Left ventricle myocardium inferior (tissue), 1 donor: ENCODE measurements around the gene ECEL1. TPM values are rescaled to one million over a fixed set of nuclear protein-coding genes. Genes with fewer than 3 reads are reported as not detected.
"Not testable (repeated sequence)": the region's sequence is repeated elsewhere in the genome, so short reads cannot be mapped to it uniquely, and the experiment has no call there.

ENCODE experiments used
- DNase-seq: peaks from one replicate; pipeline ENCODE4 v3.0.0-alpha.2; 2020
- H3K27ac ChIP-seq: fragments of 200-600 bp; replicated peaks from 2 replicates; pipeline ENCODE4 v1.8.0; 2021
- H3K27me3 ChIP-seq: fragments of 200-600 bp; 2 replicates; pipeline ENCODE4 v1.8.0; 2021; ENCODE audit warnings: low read depth
- H3K36me3 ChIP-seq: fragments of 200-600 bp; 2 replicates; pipeline ENCODE4 v1.8.0; 2021
- H3K4me1 ChIP-seq: fragments of 200-600 bp; 2 replicates; pipeline ENCODE4 v1.8.0; 2021
- H3K4me3 ChIP-seq: fragments of 200-600 bp; 2 replicates; pipeline ENCODE4 v1.8.0; 2021; ENCODE audit warnings: mild to moderate bottlenecking, moderate library complexity
- H3K9me3 ChIP-seq: fragments of 200-600 bp; replicated peaks from 2 replicates; pipeline ENCODE4 v1.8.0; 2021
- intact Hi-C: fragments of 100-400 bp; cut with micrococcal nuclease; formaldehyde crosslinking; loops from one replicate; pipeline ENCODE4 v1.11.0; 2022
- total RNA-seq: library from RNA; stranded (reverse); fragmentation: NEBNext Ultra II Directional; extraction: Animal tissue kit (Norgen Biotek cat#: 25700); gene quantifications from one replicate; pipeline ENCODE4 v1.2.1, GENCODE V29; 2021
- TF ChIP-seq, protein P1 (sequence below): fragments of 200-600 bp; IDR thresholded peaks from 2 replicates; pipeline ENCODE4 v1.8.0; 2021; ENCODE audit warnings: antibody characterized with exemption, mild to moderate bottlenecking, borderline replicate concordance
- donor health status: DM: no; HTN: yes; CAD: no; lungs with severe emphysema.

ECEL1 gene
- total RNA-seq, 1 donor from 2014 or later, result not detected

DNA sequence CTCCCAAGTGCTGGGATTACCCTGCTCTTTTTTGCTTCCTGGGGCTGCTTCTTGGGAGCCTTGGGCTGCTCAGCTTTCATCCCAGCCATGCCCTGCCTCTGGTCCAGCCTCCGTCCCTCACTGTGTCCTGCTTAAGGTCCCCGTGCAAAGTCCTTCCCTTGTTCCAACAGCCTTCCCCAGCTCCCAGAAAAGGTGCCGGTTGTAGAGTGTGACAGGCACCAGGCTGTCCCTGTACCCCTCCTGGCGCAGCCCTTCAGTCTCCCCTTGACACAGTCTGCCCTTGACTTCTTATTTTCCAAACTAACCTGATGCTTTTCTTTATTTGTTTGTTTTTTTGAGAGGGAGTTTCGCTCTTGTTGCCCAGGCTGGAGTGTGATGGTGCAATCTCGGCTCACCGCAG is 51.8 kb downstream of the ECEL1 start:
- no peaks in the 10 kb centered on the region for H3K9me3 ChIP-seq
- TF ChIP-seq, protein P1, sequence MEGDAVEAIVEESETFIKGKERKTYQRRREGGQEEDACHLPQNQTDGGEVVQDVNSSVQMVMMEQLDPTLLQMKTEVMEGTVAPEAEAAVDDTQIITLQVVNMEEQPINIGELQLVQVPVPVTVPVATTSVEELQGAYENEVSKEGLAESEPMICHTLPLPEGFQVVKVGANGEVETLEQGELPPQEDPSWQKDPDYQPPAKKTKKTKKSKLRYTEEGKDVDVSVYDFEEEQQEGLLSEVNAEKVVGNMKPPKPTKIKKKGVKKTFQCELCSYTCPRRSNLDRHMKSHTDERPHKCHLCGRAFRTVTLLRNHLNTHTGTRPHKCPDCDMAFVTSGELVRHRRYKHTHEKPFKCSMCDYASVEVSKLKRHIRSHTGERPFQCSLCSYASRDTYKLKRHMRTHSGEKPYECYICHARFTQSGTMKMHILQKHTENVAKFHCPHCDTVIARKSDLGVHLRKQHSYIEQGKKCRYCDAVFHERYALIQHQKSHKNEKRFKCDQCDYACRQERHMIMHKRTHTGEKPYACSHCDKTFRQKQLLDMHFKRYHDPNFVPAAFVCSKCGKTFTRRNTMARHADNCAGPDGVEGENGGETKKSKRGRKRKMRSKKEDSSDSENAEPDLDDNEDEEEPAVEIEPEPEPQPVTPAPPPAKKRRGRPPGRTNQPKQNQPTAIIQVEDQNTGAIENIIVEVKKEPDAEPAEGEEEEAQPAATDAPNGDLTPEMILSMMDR, result no peak
- intact Hi-C loops, result loop anchor here (10.0 kb wide), 1 partner anchor 531 kb away; no protein-coding TSS in a partner anchor
- H3K36me3 ChIP-seq, result no peaks in the 10 kb centered on the region
- no peak overlapping the region for H3K27ac ChIP-seq
- H3K4me3 ChIP-seq, result no peak overlapping the region
- DNase-seq, result no peak
- peaks cover 26% of the 10 kb centered on the region for H3K27me3 ChIP-seq
- H3K4me1 ChIP-seq, result peaks cover 2% of the 10 kb centered on the region

DNA sequence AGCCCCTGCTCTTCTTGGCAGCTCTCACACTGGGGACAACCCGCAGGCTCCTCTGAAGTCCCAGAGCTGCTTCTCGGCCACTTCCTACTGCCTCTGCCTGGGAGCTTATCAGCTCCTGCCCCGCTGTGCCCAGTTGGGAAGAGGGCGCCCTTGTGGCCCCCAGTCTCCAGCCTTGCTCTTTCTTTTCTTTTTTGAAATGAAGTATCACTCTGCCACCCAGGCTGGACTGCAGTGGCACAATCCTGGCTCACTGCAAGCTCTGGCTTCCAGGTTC is 52.3 kb downstream of the ECEL1 start:
- Histone ChIP-seq H3K4me1 (no peaks in the 10 kb centered on the region), H3K9me3 (no peaks in the 10 kb centered on the region), H3K27me3 (peaks cover 28% of the 10 kb centered on the region), H3K27ac (no peak overlapping the region), H3K36me3 (no peaks in the 10 kb centered on the region), H3K4me3 (no peak overlapping the region)
- intact Hi-C loops, result loop anchor here (10.0 kb wide), 1 partner anchor 531 kb away; no protein-coding TSS in a partner anchor
- no peak for DNase-seq
- TF ChIP-seq, protein P1, result no peak

DNA sequence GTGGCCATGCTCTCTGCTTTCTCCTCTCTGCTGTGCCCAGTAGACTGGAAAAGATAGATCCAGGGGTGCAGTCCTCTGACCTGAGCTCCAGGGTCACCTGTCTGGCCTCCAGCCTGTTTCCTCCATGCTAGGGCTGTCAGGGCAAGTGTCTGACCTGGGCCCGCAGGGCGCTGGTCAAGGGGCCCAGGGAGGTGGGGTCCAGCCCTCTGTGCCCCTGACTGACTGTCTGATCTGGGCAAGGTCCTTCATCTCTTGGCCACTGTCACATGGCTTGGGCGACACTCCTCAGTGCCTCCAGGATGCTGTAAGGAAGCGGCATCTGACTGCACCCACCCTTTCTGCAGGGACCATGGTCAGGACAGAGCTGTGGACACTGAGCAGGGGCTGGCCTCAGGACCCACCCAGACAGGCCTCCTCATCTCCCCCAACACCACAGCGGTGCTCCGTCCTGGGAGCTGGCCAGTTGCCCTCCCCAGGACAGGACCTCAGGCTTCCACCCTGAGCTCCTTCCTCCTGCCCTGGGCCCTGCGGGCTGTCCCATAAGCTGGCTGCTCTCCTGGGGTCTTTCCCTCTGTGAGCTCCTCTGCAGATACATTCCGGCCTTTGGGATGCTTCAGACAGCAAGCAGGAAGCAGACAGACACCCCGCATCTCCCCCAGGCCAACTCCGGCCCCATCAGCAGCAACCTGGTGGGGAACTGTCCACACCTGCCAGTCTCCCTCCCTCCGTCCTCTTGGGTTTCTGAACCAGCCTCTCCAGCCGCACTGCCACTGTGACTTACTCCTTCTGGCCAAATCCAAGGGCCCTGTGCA is 52.9 kb downstream of the ECEL1 start:
- Histone ChIP-seq H3K36me3 (no peaks in the 10 kb centered on the region), H3K4me3 (no peak overlapping the region), H3K27me3 (peaks cover 31% of the 10 kb centered on the region), H3K4me1 (no peaks in the 10 kb centered on the region), H3K27ac (no peak overlapping the region), H3K9me3 (no peaks in the 10 kb centered on the region)
- TF ChIP-seq, protein P1, result no peak
- intact Hi-C loops, result loop anchor here (10.0 kb wide), 1 partner anchor 530 kb away; no protein-coding TSS in a partner anchor
- no peak for DNase-seq

DNA sequence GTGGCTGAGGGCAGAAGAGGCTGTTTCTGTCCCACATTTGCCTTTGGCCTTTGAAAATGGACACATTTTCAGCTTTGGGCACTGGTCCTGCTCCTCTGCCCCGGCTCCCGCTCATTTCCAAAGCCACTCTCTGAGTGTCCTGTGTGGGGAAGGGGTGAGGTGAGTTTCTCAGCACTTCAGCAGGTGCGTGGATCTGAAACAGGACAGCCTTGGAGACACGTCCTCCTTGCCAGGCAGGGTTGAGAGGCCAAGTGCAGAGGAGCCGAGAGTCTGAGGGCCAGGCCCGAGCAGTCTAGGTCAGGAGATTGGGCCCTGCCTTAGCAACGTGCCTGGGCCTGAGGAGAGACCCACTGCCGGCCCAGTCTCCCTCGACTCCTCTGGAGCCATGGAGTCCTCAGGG is 53.5 kb downstream of the ECEL1 start:
- no peak overlapping the region for H3K27ac ChIP-seq
- H3K4me1 ChIP-seq, result no peaks in the 10 kb centered on the region
- no peak for DNase-seq
- no peak overlapping the region for H3K4me3 ChIP-seq
- peaks cover 33% of the 10 kb centered on the region for H3K27me3 ChIP-seq
- TF ChIP-seq, protein P1, result no peak
- H3K36me3 ChIP-seq, result no peaks in the 10 kb centered on the region
- intact Hi-C loops, result loop anchor here (10.0 kb wide), 1 partner anchor 529 kb away; no protein-coding TSS in a partner anchor
- no peaks in the 10 kb centered on the region for H3K9me3 ChIP-seq

DNA sequence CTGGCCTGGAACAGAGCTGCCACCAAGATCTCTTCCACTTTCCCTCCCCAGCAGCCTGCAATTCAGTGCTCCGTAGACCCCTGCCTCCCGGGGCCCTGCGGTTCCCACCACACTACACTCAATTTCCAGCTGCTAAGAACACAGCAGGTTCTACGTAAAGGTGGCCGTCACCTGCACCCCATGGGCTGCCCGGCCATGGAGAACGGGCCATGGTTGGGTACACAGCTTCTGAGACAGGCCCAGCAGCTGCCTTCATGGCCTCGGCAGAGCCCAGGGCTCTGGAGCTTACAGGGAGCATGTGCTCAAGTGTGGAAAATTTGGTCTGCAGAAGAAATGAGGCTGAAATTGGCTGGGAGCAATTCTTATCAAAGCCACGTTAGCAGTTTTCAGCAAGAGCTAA is 54.0 kb downstream of the ECEL1 start:
- not testable (repeated sequence) for H3K9me3 ChIP-seq, H3K36me3 ChIP-seq, H3K4me3 ChIP-seq, DNase-seq, H3K4me1 ChIP-seq, H3K27ac ChIP-seq
- peaks cover 34% of the 10 kb centered on the region for H3K27me3 ChIP-seq
- intact Hi-C loops, result loop anchor here (10.0 kb wide), 1 partner anchor 529 kb away; no protein-coding TSS in a partner anchor

DNA sequence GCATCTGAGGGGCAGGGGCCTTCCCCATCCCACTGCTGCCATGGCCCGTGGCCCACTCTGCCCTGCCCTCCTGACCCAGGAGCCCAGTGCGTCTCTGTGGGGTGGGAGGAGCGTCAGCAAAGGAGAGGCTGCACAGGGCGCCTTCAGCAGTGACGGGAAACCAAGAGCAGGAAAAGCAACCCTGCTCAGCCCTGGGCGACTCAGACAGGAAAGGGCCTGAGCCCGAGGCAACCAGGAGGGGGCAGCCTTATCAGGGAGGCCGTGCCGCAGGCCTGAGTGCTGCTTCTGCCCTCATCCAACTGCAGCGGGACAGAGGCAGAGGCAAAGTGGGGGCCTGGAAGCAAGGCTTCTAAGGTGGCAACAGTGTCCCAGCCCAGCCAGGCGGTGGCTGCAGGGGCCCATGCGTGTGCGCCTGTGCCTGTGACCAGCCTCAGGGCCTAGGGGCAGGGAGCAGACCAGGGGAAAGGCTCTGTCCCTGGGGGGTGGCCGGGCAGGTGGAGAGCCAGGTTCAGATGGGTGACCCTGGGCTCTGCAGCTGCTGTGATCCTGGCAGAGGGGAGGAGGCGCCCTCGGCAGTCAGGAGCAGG is 54.9 kb downstream of the ECEL1 start:
- no peak overlapping the region for H3K27ac ChIP-seq
- TF ChIP-seq, protein P1, result no peak
- peaks cover 41% of the 10 kb centered on the region for H3K27me3 ChIP-seq
- H3K4me3 ChIP-seq, result no peak overlapping the region
- H3K9me3 ChIP-seq, result no peaks in the 10 kb centered on the region
- intact Hi-C loops, result loop anchor here (10.0 kb wide), 1 partner anchor 528 kb away; no protein-coding TSS in a partner anchor
- DNase-seq, result no peak
- no peaks in the 10 kb centered on the region for H3K36me3 ChIP-seq
- H3K4me1 ChIP-seq, result no peaks in the 10 kb centered on the region
